Hepatocyte (in vitro differentiated cells): Measurements from ENCODE around the gene PCLO.

Experiments used
- CTCF ChIP-seq: fragments of 200-600 bp; sonication (generic); IDR thresholded peaks from 2 replicates; pipeline ENCODE4 v1.5.1; 2016; ENCODE audit warnings: antibody characterized with exemption, mild to moderate bottlenecking; ENCODE audit not compliant: poor library complexity
- EZH2 ChIP-seq: fragments of 200-600 bp; sonication (generic); IDR thresholded peaks from 2 replicates; pipeline ENCODE4 v1.6.1; 2016; ENCODE audit warnings: antibody characterized with exemption, mild to moderate bottlenecking, borderline replicate concordance

- TF ChIP-seq CTCF (no peak), EZH2 (no peak)
These were observed 324.4 kb downstream of the PCLO start for GRCh38 chr7:82838314-82838713.
